IPS-11a (cell line): ENCODE data around the gene IFI6.
A peak's percentile ranks its signal among the peaks of the same experiment; 100 is the strongest.
"Not testable (repeated sequence)": the region's sequence is repeated elsewhere in the genome, so short reads cannot be mapped to it uniquely, and the experiment has no call there.

ENCODE experiments used
- H3K4me3 ChIP-seq: one replicate; pipeline ENCODE4 v1.5.1; 2013; ENCODE audit warnings: low read depth, low read length, control low read depth

Gene IFI6

GRCh38 chr1:27652111-27652864, 19.7 kb downstream of the IFI6 start:
- H3K4me3 ChIP-seq: no peak overlapping the region

GRCh38 chr1:27650539-27651175, 21.3 kb downstream of the IFI6 start:
- H3K4me3 ChIP-seq: no peak overlapping the region

GRCh38 chr1:27650171-27650538, 21.8 kb downstream of the IFI6 start:
- H3K4me3 ChIP-seq: no peak overlapping the region

- no peak overlapping the region for H3K4me3 ChIP-seq
These were observed 22.7 kb downstream of the IFI6 start for GRCh38 chr1:27649306-27649635.

- H3K4me3 ChIP-seq: no peak overlapping the region
These were observed 23.2 kb downstream of the IFI6 start for GRCh38 chr1:27648602-27649305.

- no peak overlapping the region for H3K4me3 ChIP-seq
These were observed 24.7 kb downstream of the IFI6 start for GRCh38 chr1:27647328-27647727.

- H3K4me3 ChIP-seq: no peak overlapping the region
These were observed 25.3 kb downstream of the IFI6 start for GRCh38 chr1:27646676-27647075.

GRCh38 chr1:27645071-27645415, 26.9 kb downstream of the IFI6 start:
- no peak overlapping the region for H3K4me3 ChIP-seq

- no peak overlapping the region for H3K4me3 ChIP-seq
These were observed 27.5 kb downstream of the IFI6 start for GRCh38 chr1:27644369-27645070.

GRCh38 chr1:27643600-27644368, 28.2 kb downstream of the IFI6 start:
- H3K4me3 ChIP-seq: no peak overlapping the region

GRCh38 chr1:27640514-27640913, 31.5 kb downstream of the IFI6 start:
- H3K4me3 ChIP-seq: not testable (repeated sequence)

- no peak overlapping the region for H3K4me3 ChIP-seq
These were observed 33.2 kb downstream of the IFI6 start for GRCh38 chr1:27638805-27639204.

GRCh38 chr1:27638047-27638734, 33.8 kb downstream of the IFI6 start:
- no peak overlapping the region for H3K4me3 ChIP-seq

GRCh38 chr1:27635396-27636142, 36.4 kb downstream of the IFI6 start:
- no peak overlapping the region for H3K4me3 ChIP-seq

- peak within 1 kb of the TSS; percentile 40 for H3K4me3 ChIP-seq
These were observed 37.0 kb downstream of the IFI6 start, which contains the start of gene FGR for GRCh38 chr1:27634985-27635367. FGR (minus strand) TSS chr1:27635185; CDS start chr1:27623916, 11,269 bp downstream.

- H3K4me3 ChIP-seq: peak overlapping the region; percentile 40
These were observed 37.6 kb downstream of the IFI6 start for GRCh38 chr1:27634177-27634984.

GRCh38 chr1:27633640-27634176, 38.3 kb downstream of the IFI6 start:
- H3K4me3 ChIP-seq: peak overlapping the region; percentile 40

GRCh38 chr1:27633298-27633610, 38.7 kb downstream of the IFI6 start:
- no peak overlapping the region for H3K4me3 ChIP-seq
